Measurements from ENCODE around the gene KCNQ1.

KCNQ1 gene

DNA sequence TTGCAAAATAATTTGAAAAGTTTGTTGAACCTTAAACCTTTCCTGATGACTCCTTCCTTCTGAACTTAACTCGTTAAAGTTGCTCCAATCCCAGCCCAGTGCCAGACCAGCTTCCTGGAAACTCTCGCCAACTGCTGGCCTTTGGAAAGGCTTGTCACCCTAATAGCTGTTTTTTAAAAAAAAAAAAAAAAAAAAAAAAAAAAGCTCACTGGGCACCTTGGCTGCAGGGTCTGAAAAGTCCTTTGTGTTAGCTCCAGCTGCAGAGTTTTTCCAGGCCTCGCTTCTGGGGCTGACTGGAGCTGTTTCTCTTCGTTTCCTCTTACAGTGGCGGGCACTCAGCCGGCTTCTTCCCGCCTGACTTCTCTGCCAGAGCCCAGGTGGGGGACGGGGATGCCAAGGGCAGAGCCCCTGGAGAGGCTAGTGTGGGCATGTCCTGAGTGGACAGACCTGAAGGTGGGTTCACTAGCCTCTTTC lies 229.9 kb downstream of the KCNQ1 start:
- no peak for ATAC-seq

DNA sequence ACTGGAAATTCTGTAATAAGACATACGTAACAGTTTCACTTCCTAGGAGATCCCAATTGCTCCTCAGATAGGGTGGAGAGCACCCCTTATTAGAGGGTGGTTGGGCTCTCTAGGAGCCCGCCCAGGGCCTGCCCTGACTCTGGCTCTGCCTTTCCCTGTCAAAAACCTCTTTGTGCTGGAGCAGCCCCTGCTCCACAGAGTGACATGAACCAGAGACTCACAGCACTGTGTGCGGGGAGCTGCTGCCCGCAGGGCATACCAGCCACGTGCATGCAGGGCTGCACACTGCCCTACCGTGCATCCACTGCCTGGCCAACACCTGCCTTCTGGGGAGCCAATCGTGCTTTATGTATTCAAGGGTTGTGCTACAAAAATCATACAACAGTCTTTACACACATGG lies 230.7 kb downstream of the KCNQ1 start:
- ATAC-seq = no peak

DNA sequence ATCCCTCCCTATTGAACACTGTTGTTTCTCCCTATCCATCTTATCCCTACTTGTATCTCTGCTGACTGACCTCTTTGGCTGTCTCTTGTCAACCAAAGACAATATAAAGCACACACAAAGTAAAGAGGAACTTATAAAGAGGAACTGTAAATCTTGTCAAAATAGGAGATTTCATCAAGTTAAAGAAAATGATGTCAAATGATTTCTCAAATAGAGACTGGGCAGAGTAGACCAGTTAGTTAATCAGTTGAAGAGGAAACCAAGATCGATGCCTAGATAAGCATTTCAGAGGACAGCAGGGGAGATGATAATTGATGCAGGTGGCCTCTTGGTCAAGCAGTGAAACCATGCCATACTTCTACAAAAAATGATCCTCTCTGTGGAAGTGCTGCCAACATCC lies 232.3 kb downstream of the KCNQ1 start:
- ATAC-seq = no peak

DNA sequence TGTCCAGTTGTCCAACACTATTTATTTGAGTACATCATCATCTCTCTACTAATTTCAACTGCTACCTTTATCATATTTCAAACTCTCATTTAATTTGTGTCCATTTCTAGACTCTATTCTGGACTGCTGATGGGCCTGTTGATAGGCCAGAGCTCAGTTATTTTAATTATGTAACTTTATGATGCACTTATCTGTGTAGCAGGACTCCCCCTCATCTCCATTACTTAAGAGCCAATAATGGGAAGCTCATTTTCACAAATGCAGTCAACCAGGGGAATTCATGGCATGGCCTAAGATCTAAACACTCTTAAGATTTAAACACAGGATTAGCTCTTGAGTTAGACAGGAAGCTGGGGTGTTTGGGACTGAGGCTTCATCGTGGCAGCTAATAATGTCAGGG lies 233.6 kb downstream of the KCNQ1 start:
- no peak for ATAC-seq

DNA sequence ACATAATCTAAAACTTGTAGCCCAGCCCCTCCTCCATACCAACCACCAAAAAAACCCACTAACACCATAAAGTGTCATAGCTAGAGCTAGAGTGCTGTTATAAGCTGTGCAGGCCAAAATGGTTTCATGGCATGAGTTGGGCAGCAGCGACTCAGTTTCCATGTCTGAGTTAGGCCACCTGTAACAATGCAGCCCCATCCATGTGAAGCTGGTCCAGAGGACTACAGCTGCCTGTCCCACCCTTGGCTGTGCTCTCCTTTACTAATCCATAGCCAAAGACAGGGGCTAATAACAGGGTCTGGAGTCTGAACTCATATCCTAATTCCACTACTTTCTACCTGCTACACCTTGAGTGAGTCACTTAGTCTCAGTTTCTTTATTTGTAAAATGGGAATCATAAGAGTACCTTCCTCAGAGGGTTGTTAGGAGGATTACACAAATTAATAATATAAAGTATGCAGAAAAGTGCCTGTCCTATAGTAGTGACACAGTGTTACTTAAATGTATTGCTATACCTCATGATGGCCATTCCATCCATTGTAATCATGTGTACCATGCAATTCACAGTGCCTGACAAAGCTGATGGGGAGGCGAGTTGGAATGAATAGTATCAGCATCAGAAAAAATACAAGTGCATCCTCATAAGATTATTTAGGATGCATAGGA lies 234.3 kb downstream of the KCNQ1 start:
- ATAC-seq = peak in 1 of 2 donors; percentile 13

DNA sequence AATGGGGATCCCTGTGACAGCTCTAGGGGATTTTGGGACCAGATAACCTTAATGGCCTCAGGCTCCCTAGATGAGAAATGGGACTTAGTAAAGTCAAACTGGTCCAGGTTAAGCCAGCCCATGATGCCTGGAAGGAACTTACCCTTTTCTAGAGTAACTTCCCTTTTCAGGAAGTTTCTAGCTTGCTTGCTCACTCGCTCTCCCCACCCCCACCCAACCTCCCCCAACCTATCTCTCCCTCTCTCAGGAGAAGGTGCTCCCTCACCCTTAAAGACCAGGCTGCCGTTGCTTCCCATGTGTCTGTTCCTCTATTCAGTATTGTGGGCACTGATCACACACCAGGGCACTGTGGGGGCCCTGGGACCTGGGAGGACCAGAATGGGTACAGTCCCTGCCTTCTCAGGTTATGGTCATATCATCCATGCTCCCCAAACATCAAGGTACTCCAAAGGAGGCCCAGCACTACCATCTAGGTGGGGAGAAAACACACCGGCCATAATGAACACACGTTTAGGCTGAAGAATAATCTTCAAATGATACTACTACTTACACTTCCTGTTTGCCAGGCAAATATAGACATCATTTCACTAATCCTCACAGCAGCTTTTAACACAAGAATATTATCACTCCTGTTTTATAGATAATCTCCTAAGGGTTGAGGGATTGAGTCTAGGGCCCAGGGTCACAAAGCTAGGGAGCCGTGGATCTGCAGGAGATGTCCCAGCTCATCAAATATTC lies 236.8 kb downstream of the KCNQ1 start:
- ATAC-seq = no peak

DNA sequence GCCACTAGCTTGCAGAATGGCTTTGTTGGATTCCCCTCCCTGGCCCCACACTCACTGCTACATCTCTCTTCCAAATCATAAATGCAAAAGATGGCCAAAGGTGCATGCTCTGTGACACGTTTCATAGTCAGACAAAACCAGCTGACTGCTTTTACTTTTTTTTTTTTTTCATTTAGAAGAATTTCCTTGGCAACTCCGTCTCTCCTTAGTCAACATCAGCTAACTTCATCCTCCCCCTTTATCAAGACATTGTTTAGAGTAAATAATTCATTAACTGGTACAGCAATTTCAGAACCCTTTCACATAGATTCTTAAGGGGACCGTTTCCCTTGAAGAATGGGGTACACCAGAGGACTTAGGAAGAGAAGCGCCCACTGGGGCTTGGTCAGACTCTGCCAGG lies 239.0 kb downstream of the KCNQ1 start:
- ATAC-seq = no peak

DNA sequence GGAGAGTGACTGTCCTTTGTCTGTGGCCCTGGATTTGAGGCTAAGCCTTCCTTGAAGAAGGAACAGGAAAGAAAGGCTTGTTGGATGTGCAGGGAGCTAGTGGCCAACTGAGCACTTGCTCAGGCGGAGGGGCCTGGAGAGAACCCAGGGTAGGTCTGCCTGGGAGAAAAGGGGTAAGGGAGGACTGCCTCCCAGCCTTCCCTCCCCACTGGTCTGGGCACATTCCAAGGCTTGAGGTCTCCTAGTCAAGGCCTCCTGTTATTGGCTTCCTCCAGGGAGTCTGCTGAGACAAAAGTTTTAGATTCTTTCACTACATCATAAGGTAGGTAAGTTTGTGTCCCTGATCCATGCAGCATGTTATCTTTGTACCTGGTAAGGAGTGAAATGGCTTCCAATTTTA lies 239.8 kb downstream of the KCNQ1 start:
- no peak for ATAC-seq

DNA sequence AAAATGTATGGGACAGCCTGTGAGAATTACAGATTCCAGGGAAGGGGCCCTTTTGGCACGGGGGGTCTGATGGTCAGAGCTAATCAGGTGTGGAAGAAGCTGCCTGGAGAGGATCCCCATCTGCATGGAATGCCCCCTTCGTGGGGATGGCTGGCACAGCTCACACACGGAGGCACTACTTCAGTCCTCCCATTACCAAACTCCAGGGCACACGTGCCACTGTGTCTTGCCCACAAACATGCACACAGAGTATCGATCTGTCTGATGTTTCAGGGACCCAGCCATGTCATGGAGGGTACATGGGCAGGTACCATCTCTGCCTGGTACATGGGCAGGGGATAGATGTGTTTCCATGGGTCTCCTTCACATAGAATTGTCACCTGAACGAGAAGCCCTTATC lies 240.2 kb downstream of the KCNQ1 start:
- ATAC-seq = no peak

DNA sequence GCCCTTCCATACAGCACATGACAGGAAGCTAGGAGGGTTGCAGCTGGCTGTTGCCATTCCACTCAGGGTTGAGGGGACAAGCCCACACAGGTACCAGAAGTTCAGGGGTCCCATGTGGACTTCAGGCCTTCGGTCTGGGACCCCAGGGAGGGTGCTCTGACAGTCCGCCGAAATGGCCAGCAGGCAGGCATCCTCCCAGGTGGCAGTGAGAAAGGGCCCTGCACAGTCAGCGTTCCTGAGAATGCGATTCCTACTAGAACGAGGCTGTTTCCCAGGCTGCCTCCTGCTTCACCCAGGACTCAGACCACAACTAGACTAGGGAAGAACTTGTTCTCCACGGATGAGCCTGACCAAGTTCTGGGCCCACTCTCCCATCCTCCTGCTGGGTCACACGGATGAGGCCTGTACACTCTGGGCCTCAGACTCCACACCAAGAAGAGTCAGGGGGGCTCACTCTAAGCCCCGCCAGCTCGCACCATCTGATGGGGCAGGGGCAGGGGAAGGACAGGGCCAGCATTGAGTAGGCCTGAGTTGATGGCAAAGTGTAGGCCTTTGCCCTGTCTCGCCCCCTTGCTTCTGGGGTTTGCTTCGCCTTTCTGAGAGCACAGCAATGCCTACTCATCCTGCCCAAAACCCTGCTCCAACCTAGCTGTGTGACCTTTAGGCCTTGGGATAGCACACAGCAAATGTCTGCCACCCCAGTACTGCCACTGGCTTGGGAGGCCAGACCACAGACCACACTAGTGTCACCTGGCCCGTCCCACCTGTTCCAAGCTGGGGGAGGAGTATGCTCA lies 241.0 kb downstream of the KCNQ1 start:
- ATAC-seq = no peak

DNA sequence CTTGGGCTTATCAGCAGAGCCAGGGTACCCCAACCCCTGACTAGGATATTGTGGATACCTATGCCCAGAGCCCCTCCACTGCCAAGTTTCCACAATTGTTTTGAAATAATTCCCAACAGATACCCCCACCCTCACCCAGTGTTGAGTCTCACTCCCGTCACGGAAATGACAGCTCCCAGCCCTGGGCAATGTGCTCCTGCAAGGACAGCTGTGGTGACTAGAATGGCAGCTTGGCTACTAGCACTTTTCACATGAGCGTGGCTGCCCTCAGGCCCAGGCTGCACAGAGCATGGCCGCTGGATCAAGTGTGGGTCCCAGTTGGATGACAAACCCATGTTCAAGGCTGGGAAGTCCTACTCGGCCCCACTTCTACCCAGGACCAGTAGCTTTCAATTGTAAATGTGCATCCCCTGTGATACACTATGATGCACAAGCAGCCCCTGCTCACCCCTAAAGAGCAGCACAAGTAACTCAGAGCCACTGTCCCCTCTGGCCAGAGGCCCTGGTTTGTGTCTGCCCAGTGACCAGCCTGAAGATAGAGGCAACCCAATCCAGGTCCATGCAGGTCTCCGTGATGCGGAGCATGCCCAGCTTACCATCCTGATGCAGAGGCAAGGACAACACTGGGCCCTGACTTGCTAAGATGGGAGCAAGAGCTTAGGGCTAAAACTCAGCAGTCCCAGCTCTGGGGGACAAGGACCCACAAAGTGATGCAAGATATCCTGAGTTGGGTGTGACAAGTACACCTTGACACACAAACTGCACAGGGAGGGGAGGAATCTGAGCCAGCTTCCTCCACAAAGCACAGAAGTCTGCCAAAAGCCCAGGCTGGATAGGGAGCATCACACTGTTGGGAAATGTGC lies 241.8 kb downstream of the KCNQ1 start:
- ATAC-seq = no peak

DNA sequence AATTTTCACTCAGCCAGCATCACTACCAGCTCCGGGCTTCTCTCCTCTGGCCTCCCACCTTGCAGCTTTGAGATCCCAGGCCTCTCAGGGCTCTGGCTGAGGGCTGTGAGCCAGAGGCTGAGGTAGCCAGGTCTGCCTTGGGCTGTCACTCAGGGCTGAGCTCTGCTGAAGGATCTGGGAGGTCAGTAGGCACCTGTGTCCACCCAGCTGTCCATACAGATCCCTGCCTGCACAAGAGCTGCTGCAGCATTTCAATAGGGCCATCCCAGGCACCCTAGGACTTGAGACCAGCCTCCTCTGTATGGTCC lies 242.4 kb downstream of the KCNQ1 start:
- no peak for ATAC-seq

DNA sequence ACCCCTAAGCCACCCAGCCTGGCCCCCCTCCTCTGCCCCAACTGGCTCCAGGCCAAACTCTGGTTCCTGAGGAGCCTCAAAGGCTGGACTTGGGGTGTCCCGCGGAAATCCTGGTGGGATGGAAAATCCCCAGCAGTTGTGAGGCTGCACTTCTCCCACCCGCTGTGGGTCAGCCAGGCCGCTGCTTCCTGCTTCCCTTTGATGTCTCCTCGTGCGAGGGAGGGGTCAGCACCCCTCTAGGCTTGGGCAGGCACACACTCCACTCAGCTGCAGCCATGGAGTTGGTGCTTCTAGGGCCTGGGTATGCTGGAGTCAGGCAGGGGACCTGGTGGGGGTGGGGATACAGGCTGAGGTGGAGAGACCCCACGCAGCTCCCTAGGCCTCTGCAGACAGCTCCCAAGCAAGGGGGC lies 243.0 kb downstream of the KCNQ1 start:
- ATAC-seq = no peak

DNA sequence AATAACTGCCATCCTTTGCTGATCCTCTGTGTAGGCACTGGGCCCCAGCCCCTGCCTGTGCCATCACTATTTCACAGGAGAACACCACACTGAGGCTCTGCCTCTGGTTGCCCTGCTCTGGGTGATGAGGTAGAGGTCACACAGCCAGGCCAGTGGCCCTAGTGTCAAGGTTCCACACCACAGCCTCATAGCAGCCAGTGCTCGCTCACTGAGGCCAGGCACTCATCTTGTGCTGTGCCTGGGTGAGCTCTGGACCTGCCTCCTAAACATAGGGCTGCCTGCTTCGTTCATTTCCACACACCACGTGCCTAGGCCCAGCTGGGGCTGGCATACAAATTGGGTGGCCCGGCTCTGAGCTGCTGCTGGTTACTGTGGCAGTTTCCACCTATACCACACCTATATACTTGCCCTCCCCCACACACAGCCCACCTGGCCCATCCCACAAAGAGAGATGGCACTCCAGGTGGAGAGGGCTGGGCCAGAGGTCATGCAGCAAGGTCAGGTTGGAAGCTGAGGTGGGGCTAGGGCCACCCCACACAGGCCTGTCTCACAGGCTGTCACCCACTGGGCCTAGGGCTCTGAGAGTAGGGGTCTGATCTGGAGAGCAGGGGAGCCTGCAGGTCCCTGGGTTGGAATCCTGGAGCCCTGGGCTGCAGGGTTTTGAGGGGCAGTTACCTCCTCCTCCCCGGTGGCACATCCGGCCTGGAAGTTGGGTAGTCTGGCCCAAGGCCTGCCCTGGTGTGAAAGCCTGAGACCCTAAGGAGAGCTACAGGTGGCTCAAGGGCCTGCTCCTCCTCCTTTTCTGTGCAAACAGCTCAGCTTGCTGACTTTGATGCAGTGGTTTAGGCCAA lies 243.8 kb downstream of the KCNQ1 start:
- no peak for ATAC-seq

DNA sequence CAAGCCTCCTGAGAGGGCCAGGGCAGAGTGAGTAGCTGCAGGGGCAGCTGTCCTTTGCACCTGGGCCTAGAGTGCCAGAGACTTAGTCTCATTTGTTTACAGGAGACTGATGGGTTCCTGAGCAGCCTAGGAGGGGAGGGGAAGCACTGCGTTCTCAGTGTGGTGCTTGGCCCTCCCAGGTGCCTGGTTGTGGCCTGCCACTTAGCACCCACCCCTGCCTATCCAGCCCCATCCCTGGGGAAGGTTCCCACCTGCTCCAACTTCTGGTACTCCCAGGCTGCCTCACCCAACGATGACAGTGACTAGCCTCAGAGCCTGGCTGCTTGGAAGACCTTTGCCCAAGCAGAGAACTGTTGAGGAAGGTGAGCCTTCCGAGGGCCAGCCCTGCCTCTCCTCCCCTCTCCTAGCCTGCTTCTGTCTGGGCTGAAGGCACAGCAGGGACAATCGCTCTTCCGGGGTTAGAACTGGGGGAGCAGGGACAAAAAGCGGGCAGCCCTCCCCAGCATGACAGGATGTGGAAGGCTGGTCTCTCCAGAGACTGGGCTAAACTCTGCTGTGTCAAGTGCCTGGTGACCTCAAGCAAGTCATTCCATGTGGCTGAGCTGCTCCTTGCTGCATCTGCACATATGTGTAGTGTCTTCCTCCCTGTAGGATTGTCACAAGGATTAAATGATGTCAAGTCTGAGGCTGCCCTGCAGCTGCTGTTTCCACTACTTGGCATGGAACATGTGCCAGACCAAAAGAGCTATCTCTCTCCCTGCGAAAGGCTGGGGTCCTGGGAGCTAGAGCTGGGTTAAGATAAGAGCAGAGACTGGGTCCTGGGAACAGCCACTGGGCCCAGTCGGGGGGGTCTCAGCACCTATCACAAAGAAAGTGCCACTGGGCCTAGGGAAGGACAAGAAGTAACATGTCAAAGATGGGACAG lies 245.1 kb downstream of the KCNQ1 start:
- no peak for ATAC-seq

DNA sequence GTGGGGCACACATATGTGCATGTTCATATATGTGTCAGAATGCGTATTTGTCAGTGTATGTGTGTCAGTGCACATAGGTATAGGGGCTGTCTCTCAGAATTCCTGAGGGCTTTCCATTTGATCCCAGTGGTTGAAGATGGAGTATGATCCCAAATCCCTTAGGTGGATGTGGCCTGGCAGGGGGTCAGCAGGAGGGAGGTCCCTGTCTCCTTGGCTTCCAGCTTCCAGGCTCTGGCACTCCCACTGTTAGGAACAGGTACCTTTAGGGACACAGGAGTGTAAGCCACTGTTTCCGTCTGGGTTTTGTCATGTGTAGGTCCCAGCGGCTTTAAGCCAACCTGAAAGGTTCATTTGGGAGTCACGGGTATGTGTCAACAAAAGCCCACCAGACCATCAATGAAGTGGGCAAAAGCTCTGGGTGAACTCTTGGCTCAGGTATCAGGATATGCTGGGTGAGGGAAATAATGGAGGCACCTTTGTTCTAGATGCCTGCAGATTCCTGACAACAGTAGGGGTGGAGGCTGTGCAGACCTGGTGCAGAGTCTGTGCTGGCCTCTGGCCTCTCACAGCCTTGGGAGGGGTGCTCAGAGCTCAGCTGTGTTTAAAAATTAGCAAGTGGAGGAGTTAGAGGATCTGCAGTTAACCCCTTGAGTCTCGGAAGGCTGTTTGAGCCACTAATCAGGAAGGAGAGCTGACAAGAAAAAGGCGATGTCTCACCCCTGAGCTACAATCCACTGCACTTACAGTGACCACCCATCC lies 246.0 kb downstream of the KCNQ1 start:
- no peak for ATAC-seq

DNA sequence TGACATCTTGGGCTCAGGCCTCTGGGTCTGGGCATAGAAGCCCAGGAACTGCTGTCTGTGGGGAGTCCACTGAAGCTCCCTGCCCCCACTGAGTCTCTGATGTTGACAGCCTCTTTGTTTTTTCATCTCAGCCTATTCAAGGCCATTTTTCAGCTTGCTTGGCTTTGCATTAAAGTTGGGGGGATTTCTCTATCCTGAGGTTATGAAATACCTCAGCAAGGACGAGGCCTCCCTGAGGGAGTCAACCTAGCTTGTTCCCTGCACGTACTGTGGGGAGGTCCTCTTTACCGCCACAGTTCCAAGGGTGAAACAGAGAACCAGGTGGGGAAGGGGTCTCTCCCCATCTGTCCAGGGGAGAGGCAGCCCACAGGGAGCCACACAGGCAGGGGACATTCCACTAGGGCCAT lies 246.6 kb downstream of the KCNQ1 start:
- ATAC-seq = no peak

DNA sequence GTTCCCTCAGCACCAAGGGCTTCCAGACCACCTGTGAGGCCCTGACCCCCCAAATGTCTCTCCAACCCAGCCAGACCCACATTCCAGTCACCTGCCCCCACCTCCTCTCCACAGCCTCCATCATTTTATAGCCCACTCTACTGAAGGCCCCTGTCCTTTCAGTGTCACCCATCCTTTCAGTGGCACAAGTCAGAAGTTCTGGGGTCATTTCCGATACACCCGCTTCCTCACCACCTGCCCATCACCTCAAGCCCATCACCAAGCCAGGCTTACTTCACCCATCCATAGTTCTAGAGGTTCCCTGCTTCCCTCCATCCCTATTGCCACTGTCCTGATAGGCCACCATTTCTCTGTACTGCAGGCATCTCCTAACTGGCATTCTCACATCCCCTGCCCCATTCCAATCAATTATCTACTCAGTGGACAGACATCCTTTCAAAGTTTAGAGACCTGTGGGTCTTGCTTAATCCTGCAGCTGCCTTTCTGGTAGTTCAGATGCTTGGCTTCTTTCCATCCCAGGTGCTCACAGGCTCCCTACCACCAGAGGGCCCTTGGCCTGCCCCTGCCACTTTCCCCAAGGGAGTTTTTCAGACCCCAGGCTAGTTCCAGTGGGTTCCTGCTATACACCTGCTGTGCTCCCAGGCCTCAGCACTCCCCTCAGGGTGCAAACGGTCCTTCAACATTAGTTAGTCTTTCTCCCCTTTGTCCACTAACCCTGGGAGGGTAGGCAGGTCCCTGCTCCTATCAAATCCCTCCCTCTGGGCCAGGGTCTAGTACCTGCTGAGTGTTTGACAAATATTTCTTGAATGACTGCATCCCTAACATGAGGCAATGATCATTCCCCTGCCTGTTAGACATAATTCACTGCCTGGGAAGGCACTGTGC lies 247.4 kb downstream of the KCNQ1 start:
- no peak for ATAC-seq

Measured in activated CD4-positive, CD25-positive, alpha-beta regulatory T cell treated with anti-CD3 and anti-CD28 coated beads, Interleukin-2, amount 50 U/mL, for 24 hours (primary cell).